Measurements from ENCODE around the gene SSUH2.

Gene SSUH2

DNA sequence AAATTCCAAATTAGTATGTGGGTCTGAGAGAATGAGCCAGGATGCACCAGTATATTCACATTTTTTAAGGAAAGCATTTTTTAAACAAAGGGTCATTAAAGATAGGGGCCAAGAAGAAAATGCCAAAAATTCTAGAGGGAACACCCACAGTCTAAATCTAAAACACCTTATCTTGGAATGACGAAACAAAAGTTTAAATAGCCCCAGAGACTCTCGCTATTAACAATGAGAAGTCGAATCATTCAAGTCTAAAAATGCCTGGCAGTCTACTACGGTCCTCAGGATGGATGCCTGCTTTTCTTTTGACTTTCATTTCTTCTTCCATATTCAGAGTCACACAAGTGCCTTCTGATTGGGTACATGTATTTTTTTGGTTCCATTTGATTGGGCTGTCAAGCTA, 66.3 kb downstream of the SSUH2 start:
- DNase-seq = no peak

DNA sequence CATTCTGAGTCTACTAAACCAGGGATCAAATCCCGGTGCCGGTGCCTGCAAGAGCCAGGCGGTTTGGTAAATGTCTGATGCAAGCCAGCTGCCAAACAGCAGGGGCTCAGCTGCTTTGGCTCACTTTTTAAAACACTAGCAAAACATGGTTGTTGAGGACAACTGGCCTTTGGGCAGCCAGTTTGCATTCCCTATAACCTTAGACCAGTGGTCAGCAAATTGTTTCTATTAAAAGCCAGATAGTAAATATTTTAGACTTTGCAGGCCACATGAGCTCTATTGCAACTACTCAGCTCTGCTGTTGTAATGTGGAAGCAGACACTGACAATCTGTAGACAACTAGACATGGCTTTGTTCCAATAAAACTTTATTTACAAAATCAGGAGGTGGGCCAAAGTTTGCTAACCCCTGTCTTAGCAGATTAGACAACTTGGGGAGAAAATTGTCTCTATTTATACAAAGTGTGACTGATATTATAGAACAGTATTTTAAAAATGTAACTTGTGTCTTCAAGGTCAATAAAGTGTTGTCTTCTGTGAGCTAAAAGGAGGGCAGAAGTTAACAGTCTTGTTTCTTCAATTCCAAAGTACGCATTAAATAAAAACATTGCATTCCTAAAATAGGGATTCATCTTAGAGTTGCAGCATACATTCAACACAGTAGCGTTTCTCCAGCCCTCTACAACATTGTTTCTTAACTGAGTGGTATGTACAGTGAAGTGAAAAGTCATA, 67.6 kb downstream of the SSUH2 start:
- no peak for DNase-seq

DNA sequence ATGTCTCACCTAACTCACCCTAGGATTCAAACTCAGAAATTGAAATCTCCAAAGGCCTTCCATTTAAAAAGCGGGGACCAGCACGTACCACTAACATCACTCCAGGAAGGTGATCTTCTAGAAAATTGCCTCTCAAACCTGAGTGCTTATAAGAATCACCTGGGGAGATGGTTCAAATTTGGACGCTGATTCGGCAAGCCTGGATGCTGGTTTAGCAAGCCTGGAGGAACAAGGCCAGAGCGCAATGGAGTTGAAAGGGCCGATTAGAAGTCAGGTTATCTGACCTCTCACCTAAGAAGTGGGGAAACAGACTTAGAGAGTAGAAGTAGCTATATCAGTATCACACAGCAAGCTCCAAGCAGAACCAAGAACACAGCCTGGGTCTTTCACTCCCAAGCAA, 68.2 kb downstream of the SSUH2 start:
- no peak for DNase-seq

DNA sequence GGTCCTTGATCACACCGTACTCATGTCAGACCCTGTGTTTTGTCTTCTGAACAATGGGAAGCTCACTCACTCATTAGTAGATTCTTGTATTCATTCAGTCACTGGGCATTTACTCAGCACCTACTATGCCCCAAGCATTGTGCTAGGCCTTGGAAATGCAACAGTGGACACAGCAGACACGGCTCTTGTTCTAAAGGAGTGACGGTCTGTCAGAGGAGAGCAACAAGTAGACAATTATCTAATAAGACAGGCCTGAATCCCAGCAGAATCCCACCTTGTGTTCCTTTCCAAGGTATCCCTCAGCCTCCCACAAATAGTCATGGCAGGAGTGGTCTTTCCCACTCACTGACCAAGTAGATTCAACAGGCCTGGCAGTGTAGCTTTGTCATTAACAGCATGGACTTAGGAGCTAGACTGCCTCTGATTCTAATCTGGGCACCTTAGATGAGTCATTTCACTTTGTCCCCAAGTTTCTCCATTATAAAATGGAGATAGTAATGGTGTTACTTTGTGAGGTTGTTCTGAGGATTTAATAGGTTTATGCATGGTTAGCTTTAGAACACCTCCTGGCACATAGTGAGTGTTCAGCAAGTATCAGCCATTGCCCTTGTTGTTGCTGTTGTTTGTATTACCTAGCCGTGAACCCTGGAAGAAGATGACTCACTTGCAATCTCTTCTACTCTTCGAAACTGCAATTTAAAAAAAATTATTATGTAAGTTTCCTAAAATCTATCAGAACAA, 69.1 kb downstream of the SSUH2 start:
- DNase-seq = no peak

DNA sequence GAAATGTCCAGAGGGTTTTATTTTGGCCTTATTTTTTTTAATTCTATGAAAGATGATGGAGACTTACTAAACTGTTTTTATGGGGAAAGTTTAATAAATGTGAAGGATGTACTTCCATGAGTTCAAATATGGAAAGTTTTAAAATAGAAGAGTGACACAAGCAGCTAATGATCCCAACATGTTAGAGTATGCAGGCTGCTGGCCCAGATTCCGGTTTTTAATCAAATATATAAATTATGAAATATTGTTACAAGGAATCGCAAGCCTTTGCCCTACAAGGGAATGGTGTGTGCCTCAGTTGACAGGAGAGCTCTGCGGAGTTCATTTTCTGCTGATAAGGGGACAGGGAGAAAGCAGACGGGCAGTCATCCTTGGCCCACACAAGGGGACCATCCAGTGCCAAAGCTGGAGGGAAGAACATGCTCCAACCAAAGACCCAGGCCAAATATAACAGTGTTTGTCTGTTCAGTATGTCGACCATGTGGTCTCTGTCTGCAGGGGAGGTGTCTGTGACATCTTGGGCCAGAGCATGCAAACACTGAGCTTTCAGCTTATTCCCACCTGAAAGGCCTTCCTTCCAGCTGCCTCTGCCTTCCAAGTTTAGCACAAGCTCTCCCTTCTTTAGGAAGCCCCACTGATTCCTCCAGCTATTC, 69.8 kb downstream of the SSUH2 start:
- no peak for DNase-seq

DNA sequence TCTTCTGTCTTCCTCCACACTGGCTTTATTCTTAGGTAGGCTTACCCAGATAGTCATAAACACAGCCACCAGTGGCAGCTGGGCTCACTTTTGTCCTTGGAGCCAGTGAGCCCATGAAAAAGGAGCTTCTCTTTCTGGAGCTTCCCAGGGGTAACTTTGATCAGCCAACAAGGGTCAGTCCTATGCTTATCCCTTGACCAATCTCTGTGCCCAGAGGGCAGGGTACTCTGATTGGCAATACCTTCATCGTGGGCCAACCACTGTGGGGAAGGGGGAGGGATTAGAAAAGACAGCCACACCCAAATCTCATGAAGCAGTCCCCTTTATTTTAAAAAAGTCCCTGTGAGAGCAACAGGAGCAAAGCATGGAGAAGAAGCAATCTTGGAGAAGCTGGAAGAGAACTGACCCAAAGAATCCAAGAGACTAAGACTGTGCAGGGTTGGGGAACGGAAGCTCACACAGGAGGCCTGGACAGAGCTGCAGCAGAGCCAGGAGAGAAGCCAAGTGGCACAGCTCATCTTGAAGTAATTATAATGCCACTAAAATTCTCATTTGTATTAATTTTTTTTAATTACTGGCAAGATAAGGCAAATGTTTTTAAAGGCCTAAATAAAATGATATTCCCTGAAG, 70.4 kb downstream of the SSUH2 start:
- no peak for DNase-seq

DNA sequence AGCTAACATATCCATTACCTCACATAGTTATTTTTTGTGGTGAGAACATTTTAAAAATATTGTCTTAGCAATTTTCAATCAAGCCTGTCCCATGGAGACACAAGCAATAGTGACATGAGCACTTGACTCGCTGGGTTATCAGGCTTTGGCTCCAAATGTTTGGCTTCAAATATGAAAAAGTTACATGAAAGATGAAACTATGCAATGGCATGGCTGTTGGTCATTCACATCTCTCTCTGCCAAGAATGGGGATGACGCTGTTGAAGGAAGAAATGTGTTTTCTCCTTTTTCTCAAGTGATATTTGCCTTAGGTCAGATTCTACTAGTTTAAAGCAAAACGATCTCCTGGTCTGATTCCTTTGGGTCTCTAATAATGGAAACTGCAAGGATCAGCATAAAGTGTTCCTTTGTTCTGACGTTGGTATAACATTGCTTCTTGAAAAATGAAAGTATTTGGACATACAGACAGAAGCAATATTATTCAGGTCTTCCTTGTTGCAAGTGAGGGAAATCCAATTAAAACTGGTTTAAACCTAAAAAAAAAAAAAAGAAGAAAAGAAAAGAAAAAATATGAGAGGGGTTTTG, 71.2 kb downstream of the SSUH2 start:
- DNase-seq = no peak

DNA sequence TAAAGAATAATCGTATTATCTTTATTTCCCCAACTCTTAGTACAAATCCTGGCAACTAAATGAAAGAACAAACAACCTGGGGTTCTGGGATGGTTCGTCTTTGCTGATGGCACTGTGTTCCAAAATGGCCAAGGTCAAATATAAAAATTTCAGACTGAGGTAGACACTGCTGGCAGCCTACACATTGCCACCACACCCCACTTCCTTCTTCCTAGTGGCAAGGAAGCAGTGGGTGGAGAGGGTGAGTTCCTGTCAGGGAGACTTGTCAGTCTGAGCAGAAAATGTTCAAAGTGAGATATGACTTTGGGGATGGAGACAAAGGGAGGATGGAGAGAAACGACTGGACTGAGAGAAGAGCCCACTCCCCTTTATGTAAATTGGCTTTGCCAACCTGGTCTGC, 73.3 kb downstream of the SSUH2 start:
- no peak for DNase-seq

Measured in activated effector memory CD4-positive, alpha-beta T cell treated with Interleukin-2 at 50 U/mL for 16 hours (primary cell).